Measurements from ENCODE around the gene PALD1.

The PALD1 gene

DNA sequence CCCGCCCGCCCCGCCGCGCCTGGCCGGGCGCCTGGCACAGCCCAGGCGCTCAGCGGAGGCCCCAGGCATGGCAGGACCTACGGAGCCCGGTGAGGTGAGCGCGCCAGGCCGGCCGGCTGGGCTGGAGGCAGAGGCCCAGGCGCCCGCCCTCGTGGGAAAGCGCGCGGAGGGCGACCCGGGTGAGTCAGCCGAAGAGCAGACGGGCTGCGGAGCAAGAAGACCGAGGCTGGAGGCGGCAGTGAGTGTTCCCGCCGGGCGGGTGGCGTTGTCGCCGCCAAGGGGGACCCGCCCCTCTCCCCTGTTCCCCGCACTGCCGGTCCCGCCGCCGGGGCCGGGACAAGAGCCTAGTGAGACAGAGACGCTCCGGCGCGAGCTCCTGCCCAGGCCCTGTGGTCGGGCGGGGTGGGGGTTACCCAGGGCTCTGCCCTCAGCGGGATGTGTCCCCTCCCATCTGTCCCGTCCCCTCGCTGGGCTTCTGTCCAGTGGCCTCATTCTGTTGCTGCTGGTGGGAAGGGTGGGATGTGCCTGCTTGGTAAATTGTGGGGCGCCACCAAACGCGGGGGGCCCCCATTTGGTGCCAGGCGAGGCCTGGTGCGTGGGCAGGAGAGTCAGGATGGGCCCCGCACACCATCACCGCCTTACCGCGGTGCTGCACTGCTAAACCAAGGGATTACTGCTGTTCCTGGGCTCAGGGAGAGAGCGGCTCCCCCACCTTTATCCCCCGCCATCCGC lies 20.1 kb upstream of the PALD1 start:
- DNase-seq (ENCODE audit: low read depth), result peak; percentile 83

DNA sequence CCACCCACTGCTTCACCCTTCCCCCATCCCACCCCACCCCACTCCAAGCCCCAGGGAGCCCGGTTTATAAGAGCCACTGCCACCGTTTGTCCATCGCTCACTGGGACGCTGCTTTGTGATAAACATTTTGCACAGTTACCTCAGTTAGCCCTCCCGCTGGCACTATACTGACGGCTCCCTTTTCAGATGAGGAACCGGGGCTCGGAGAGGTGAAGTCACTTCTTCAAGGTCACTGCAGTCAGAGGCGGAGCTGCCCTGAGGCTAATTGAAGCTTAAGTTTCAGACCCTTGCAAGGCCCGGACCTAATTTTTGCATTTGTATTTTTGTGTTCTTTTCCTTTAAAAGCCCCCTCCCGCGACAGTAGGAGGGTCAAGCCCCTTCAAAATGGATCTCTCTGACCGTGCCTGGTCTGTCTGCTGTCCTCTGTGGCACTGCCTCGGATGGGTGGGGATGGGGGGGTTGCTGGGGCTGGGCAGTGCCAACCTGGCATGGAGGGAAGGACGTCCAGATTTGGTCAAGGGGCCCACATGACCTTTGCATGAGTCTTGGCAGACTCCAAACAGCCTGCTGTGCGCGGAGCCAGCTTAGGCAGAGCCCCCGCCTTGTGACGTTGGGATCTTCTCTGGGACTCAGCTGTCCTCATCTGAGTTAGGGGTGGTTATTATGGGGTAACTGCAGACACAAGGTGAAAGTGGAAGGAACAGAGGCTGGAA lies 19.4 kb upstream of the PALD1 start:
- no peak for DNase-seq (ENCODE audit: low read depth)

DNA sequence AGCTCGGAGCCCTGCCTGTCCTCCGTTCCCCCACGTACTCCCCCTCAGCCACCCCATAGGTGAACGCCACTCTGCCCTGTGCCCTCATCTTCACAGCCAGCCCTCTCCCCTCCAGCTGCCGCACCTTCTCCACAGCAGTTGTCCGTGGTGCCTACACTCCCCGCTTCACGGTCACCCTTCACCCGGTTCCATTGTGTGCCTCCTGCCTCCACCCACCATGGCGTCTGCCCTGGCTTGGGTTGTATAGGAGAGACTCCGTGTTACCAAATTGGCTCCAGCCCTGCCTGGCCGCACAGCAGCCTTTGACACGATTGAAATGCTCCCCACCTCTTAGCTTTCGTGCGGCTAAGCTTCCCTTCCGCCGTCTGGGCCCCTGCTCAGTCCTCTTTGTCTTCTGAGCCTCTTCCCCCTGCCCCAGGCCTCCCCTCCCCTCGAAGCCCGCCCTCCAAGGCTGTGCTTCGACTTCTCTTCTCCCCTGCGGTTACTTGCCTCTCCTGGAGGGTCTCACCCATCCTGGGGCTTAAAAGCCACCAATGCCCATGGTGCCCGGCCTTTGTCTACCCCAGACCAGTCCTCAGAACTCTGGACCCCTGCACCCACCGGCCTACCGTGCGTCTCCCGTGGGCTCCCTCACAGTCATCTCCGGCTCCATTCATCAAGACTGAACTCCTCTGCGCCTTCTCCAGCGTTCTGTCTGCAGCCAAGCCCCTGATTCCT lies 18.6 kb upstream of the PALD1 start:
- DNase-seq (ENCODE audit: low read depth), result no peak

DNA sequence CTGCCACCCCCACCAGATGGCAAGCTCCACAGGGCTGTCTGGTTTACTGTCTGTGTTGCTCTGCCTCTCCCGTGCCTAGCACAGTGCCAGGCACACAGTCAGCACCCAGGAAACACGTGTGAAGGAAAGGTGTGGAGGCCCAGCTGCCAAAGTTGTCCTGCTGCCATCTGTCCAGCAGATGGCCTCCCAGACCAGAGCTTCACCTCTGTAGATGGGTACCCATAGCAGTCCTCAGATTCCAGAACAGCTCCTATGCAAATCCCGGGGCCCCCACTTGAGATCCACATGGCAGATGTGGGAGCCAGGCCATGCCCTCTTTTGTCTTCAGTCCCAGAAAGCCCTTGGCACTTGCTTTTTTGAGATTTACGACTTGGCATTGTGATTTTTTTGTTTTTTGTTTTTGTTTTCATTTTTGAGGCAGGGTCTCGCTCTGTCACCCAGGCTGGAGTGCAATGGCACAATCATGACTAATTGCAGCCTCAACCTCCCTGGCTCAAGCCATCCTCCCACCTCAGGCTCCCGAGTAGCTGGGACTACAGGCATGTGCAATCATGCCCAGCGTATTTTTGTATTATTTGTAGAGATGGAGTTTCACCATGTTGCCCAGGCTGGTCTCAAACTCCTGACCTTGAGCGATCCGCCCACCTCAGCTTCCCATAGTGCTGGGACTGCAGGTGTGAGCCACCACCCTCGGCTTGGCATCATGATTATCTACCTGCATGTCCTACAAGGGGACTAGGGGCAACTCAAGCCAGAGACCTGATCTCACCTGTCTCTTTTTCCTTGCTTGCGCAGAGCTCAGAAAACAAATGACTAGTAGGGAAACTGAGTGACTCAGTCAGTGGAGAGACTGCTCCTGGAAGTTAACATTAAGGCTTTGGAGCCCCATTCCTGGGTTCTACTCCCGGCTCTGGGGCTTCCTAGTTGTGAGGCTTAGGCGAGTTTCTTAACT lies 16.9 kb upstream of the PALD1 start:
- peak; percentile 54 for DNase-seq (ENCODE audit: low read depth)

DNA sequence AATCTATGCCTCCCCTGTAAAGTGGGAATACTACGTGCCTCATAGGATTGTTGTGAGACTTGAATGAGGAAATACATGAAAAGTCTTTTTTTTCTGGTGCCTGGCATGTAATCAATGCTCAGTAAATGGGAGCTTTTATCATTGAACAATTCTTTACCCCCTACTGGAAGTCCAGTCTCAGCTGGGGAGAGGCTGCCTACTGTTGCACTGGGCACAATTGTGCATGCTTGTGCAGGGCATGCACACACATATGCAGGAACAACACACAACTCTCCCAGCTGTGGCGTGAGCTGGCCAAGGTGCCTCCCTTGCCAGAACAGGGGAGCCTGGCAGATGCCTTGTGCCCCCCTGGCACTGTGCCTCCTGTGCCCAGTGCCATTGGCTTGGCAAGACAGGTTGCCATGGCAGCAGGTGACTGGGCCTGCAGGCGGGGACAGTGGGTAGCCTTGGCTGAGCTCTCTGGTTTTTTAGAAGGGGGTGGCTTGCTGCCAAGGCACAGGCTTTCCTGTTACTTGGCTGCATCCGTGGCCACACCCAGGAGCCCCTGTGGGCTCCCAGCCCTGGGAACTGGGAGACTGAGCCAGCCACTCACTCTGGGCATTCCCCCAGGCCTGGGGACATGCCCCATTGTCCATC lies 16.1 kb upstream of the PALD1 start:
- DNase-seq (ENCODE audit: low read depth), result no peak

DNA sequence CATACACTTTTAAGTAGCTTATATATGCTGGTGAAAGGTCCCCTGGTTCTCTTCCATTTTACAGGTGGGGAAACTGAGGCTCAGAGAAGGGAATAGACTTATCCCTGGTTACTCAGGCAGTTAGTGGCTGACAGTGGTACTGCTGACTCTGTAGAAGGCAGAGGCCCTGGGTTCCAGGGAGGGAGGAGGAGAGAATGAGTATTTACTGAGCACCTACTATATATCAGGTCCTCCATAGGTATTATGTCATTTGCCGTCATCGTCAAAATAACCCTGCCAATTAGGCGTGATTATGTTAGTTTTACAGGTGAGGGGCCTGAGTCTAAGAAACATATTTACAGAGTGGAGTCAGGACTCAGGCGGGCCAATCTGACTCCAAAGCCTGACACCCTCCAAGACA lies 13.3 kb upstream of the PALD1 start:
- no peak for DNase-seq (ENCODE audit: low read depth)

DNA sequence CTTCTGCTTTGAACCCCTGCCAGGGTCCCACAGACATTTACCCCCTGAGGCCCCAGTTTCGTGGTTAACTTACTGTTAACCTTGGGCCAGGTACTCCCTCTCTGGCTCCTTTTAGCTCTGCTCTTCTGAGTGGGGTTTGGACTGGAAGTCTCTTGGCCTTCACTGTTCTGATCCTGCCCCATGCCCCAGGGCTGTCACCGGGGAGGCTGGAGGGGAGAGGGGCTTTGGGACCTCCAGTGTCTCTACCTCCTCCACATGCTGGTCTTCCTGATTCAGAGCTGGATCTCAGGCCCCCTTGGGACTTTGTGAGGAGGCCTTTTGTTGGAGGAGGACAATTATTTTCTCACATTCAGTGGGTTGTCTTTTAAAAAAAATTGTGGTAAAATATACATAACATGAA lies 12.7 kb upstream of the PALD1 start:
- no peak for DNase-seq (ENCODE audit: low read depth)

DNA sequence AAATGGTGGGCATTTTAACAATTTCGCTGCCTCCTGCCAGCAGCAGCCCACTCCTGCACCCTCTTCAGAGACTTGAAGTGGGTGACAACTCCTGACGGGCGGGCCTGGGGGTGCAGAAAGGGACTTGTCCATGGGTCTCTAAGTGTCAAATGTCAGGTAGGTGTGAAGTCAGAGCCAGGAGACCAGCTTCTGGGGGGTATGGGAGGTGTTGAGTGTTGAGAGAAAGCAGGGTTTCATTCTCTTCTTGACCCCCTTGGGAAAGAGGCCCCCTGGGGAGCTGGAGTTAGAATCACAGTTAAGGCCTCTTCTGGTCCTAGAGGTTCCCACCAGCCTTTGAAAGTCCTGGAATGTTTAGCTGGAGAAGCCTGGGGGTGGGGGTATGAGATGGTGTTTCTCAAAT lies 11.6 kb upstream of the PALD1 start:
- DNase-seq (ENCODE audit: low read depth), result no peak

DNA sequence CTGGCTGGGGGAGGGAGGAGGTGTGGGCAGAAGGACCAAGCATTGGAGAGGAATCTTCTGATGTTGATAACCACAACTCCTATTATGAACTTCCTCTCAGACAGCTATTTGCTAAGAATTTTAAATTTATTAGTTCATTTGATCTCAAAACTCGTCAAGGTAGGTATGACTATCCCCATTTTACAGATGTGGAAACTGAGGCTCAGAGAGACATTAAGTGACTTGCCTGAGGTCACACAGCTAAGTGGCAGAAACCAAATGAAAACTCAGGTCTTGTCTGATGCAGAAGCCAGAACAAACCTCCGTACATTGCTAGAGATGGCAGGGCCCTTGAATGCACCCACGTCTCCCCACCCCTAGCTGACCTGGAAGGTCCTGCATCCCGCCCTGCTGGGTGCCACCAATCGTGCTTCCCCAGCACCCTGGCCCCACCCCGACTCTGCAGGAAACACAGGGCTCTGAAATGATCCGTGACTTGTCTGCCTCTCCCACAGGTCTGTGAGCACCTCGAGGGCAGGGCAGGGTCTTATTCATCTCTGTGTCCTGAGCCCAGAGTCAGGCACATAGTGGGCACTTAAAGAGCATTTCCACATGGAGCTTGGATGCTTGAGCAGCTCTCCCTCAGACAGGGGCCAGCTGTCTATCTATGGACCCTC lies 5.6 kb upstream of the PALD1 start:
- no peak for DNase-seq (ENCODE audit: low read depth)

DNA sequence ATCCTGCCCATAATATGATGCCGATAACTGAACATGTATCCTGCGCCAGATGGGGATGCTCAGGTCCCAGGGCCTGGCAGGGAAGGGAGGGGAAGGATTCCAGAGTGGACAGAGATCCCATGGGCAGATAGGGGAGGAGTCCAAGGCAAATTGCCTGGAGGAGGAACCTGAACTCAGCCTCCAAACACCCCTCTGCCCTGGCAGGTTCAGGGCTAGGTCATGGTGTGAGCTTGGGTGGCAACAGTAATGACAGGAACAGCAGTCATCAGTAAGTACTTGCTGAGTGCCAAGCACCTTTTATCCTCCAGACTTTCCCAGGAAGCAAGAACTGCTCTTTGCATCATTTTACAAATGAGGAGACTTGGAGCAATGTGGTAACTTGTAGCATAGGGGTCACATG lies 3.8 kb upstream of the PALD1 start:
- DNase-seq (ENCODE audit: low read depth), result no peak

DNA sequence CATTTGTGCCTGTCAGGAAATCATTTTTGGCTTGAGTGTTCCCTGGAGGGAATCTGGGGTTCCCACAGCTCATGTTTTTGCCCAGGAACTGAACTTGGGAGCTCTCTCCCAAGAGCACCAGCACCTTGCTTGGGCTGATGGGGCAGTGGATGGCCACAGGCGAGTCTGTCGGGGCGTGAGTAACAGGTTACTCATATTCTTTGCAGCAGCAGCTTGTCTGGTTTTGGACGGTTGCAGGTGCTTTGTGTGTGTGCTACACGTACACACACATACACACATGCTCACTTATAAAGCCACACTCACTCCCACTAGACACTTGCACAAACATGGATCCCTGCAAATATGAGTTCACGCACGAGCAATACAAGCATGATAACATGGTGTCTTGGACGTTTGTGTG lies 2.9 kb upstream of the PALD1 start:
- DNase-seq (ENCODE audit: low read depth), result no peak

DNA sequence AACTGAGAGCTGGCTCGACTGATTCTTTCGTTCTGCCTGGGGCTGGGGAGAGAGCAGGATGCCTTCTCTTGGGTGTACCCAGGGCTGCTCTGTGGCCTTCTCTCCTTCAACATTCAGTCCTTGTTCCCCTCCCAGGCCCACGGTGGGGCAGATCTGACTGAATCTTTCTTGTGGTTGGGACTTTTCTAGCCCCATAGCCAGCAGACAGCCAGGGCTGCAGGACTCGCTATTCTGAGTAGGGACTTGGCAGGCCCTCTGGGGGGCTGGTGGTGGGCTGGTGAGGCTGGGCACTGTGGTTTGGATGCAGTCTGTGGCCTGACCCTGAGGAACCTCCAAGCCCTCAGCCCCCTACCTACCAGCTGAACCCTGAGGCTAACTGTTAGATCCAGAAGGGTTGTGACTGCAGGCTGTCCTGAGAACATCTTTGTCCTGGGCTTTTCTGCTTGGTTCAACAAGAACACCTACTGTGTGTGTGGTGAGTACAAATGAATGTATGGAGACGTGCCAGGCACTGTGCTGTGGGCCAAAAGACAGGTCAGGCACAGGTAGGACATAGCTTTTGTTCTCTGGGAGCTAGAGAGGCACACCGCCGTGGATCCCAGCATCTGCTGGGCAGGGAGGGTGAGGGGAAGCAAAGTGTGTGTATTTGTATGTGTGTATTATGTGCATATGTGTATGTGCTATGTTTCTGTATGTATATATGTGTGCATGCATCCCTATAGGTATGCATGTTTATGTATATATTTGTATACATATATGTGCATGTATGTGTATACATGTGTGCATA lies 2.1 kb upstream of the PALD1 start:
- DNase-seq (ENCODE audit: low read depth), result no peak

DNA sequence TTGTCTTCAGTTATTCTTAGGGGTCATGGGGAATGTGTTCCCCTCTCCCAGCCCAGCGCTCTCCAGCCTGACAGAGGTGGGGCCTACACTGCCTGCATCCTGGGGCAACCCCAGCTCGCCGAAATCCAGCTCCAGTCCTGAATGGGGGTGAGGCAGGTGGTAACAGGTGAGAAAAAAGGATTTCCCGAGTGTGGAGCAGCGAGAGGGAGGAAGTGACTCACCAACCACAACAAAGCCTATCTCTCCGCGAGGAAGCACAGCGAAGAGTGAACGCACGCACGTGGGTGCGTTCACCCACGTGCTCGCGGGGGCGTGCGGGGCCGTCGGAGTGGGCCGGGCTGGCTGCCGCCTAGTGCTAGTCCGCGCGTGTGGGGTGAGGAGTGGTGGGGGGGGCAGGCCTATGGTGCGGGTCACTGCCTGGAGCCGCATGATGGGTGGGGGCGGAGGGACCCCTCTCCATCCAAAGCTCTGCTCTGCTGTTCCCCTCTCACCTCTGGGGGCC lies 855 bp upstream of the PALD1 start:
- DNase-seq (ENCODE audit: low read depth), result peak; percentile 39

DNA sequence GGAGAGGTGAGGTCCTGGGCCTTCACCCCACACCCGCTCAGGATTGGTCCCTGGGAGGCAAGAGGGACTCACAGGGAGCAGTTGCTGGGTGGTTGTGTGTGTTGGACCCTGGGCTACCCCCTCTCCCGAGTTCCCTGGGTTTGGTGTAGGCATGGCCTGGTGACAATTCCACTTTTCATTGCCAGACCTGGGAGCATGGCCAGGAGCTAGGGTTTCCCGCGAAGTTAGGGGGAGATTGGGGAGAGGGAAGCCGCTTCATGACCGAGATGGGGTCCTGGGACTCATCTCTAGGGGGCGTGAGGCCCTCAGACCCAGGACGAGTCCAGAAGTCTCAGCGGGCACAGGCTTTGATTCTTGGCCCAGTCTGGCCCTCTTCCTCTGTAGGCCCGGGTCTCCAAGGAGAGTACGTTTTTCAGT lies 606 bp downstream of the PALD1 start:
- DNase-seq (ENCODE audit: low read depth), result no peak

DNA sequence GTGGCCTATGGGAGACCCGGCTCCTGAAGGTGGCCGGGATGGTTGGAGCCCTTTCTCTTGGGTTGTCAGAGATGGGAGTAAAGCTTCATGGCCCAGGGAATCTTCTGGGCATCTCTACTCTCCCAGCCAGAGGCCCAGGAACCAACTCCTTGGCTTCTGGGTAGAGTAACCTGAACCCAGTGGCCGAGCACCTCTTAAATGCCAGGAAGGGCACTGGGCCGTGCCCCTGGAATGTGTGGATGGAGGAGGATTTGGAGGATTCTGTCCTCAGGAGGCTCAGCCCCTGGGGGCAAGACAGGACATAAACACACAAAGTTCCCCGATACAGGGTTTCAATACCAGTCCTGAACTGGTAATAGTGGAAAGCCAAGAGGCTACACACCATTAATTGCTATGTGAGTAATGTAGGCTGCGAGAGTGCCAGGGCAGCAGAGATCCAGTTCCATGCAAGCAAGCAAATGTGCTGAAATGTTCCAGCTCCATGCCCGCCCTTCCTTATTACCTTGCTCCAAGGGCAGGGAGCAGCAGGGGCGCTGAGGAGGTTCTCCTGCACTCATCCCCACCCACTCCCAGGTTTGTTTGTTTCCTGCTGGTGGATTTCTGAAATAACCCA lies 1.2 kb downstream of the PALD1 start:
- DNase-seq (ENCODE audit: low read depth), result no peak

DNA sequence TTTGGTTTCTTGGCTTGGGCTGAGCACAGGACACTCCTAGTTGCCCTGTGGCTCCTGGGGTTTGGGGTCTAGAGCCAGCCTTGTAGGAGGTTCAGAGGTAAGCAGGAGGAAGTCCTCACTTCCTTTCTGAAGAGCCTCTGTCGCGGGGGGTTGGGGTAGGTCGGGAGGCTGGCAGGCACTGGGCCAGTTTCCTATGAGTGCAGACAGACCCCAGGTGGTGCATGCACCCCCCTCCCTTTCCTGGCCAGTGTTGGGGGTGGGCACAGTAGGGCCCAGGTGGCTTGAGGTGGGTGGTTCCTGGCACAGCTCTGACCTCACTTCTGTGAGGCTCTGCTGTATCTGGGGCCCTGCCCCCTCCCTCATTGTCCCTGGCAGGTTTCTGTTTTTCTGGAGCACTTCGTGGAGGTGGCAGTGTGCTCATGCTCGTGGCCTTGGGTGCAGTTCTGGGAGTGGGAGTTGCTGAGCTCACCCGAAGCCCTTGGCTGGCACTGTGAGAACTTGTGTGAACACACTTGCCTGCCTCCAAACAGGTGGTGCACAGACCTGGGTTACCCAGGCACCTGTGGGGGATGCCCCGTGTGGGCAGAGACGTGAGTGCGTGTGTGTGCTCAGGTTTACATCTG lies 1.8 kb downstream of the PALD1 start:
- no peak for DNase-seq (ENCODE audit: low read depth)

DNA sequence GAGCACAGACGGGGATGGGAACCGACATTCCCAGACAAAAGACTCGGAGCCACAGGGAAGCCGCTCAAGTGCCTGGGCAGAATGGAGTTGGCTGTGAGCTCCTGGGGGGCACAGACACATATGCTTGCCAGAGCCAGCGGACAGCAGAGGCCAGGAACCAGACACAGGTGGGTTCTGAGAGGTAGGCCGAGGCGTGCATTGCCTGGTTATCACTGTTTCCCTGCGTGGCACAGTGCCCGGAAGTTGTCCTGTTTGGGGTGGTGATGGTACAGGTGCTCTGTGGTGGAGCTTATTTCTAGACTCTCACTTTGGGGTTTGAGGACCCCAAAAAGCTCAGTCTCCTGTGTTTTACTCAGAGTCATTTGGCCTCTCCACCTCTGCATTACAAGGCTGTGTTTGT lies 2.5 kb downstream of the PALD1 start:
- DNase-seq (ENCODE audit: low read depth), result no peak

DNA sequence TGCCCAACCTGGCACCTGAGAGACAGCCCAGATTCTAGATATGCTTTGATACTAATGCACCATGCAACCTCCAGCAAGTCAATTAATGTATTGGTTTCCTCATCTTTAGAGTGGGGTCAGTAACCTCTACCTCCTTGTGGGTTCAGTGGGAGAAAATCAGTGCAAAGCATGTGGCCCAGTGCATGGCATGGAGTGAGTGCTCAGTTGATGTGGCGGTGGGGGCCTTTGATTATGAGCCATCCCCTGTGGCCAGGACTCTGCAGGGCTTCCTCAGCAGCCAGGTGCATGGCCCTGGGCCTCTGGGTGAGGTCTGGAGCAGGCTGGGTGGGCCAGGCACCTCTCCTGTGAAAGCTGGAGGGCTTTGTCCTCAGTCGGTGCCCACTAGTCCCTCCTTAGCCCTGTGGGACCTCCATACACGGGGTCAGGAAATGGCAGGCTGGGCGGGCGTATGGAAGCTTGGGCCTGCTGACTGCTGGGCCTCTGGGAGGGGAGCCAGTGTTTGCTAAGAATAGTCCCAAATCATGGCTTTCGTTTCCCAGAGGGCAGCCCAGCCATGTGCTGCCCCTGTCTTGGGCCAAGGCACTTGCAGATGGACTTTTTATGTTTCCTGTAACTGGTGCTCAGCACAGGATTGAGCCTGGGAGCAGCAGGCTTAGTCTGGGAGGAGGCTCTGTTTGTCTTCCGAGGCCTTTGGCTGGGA lies 3.4 kb downstream of the PALD1 start:
- no peak for DNase-seq (ENCODE audit: low read depth)

Data from iris pigment epithelial cell (primary cell).